HFF-Myc (cell line): ENCODE data around the gene LDLRAD4.
"Not testable (repeated sequence)": the region's sequence is repeated elsewhere in the genome, so short reads cannot be mapped to it uniquely, and the experiment has no call there.

Source experiments
- DNase-seq: peaks from one replicate; pipeline ENCODE4 v3.0.0-alpha.2; 2011; ENCODE audit warnings: low read depth; ENCODE audit errors: extremely low read depth
- H3K4me3 ChIP-seq: replicated peaks from 2 replicates; pipeline ENCODE4 v1.5.1; 2011; ENCODE audit warnings: low read depth, mild to moderate bottlenecking, control low read depth, low read length
- CTCF ChIP-seq: IDR thresholded peaks from 2 replicates; pipeline ENCODE4 v1.5.1; 2012; ENCODE audit warnings: mild to moderate bottlenecking, low read depth, low read length, control low read depth; ENCODE audit errors: missing control alignments

Gene LDLRAD4

GRCh38 chr18:13661779-13662256, 443.3 kb downstream of the LDLRAD4 start:
- H3K4me3 ChIP-seq: no peak overlapping the region
- no peak for DNase-seq
- TF ChIP-seq CTCF: no peak

GRCh38 chr18:13672657-13673056, 454.1 kb downstream of the LDLRAD4 start:
- no peak for TF ChIP-seq CTCF
- H3K4me3 ChIP-seq: no peak overlapping the region
- DNase-seq: no peak

- no peak overlapping the region for H3K4me3 ChIP-seq
- no peak for DNase-seq
- no peak for TF ChIP-seq CTCF
Observed at GRCh38 chr18:13676471-13676870, 457.9 kb downstream of the LDLRAD4 start.

GRCh38 chr18:13677350-13677749, 458.8 kb downstream of the LDLRAD4 start:
- DNase-seq: not testable (repeated sequence)

GRCh38 chr18:13680612-13681011, 462.1 kb downstream of the LDLRAD4 start:
- H3K4me3 ChIP-seq: no peak overlapping the region
- TF ChIP-seq CTCF: peak; percentile 38
- no peak for DNase-seq

More at GRCh38 chr18:13677350-13677749, 458.8 kb downstream of the LDLRAD4 start:
- H3K4me3 ChIP-seq: not testable (repeated sequence)

- TF ChIP-seq CTCF: no peak
- H3K4me3 ChIP-seq: no peak overlapping the region
- DNase-seq: no peak
Observed at GRCh38 chr18:13681701-13682100, 463.1 kb downstream of the LDLRAD4 start.

GRCh38 chr18:13684546-13684945, 466.0 kb downstream of the LDLRAD4 start:
- DNase-seq: no peak
- no peak for TF ChIP-seq CTCF
- H3K4me3 ChIP-seq: no peak overlapping the region
